Esophagus (tissue), 2 donors: Measurements from ENCODE around the gene TBC1D21. TPM values are rescaled to one million over a fixed set of nuclear protein-coding genes. Genes with fewer than 3 reads are reported as not detected.

Experiments
- H3K27ac ChIP-seq, 2 donors: one replicate each; pipeline ENCODE4 v1.5.1; 2013; ENCODE audit warnings: low read depth in 2 of 2, mild to moderate bottlenecking in 2 of 2, inconsistent platforms in 1 of 2, low read length in 1 of 2, moderate library complexity in 1 of 2
- H3K27me3 ChIP-seq, 2 donors: one replicate each; pipeline ENCODE4 v1.6.1; 2013; ENCODE audit warnings: low read length in 2 of 2, control low read depth in 1 of 2, mild to moderate bottlenecking in 1 of 2; ENCODE audit not compliant: insufficient read depth in 2 of 2, control insufficient read depth in 1 of 2
- H3K36me3 ChIP-seq, 2 donors: one replicate each; pipeline ENCODE4 v1.6.1; 2013; ENCODE audit warnings: low read length in 1 of 2; ENCODE audit not compliant: control insufficient read depth in 2 of 2, insufficient read depth in 2 of 2
- H3K4me1 ChIP-seq, 2 donors: one replicate each; pipeline ENCODE4 v1.6.1; 2013; ENCODE audit warnings: low read length in 1 of 2; ENCODE audit not compliant: control insufficient read depth in 2 of 2, insufficient read depth in 2 of 2
- H3K4me3 ChIP-seq, 2 donors: one replicate each; pipeline ENCODE4 v1.5.1; 2013; ENCODE audit warnings: low read length in 2 of 2, mild to moderate bottlenecking in 2 of 2, low read depth in 1 of 2, moderate library complexity in 1 of 2
- H3K9me3 ChIP-seq, 2 donors: one replicate each; pipeline ENCODE4 v1.6.1; 2013; ENCODE audit warnings: mild to moderate bottlenecking in 2 of 2, low read depth in 1 of 2, low read length in 1 of 2, moderate library complexity in 1 of 2; ENCODE audit not compliant: control insufficient read depth in 2 of 2, insufficient read depth in 1 of 2
- WGBS, 2 donors: extraction: QIAGEN DNeasy Blood & Tissue Kit; methylation state at CpG; one replicate each; pipeline ENCODE4 v1.1.7; 2013; 5-methylcytosine and 5-hydroxymethylcytosine counted together
- polyA plus RNA-seq, 2 donors: library from polyadenylated mRNA; stranded (reverse); fragments of 200-250 nt; gene quantifications; one replicate each; pipeline ENCODE4 v1.2.3, GENCODE V29; 2013
- donor health status: healthy with polysubstance abuse.
- donor health status: Bipolar disorder and iron deficiency.

Gene TBC1D21
- polyA plus RNA-seq, 2 donors, result not detected

DNA sequence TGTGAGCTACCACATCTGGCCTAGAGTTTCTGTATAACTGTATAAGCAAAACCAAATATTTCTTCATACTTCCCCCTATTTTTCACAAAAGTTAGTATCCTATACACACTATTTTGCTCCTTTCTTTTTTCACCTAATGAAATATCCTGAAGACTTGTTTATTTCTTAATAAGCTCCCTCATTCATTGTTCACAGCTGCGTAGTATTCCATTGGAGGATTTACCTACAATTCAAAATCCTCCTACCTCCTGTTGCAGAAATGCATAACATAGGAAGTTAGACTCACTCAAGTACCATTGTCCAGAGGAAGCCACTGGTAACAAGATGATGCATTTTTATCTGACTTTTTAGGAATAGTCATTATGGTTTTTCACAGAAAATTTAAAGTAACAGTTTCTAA lies 29.6 kb upstream of the TBC1D21 start:
- no peak overlapping the region for H3K4me3 ChIP-seq
- no peaks in the 10 kb centered on the region for H3K27me3 ChIP-seq
- H3K27ac ChIP-seq, result no peak overlapping the region
- H3K4me1 ChIP-seq, result no peaks in the 10 kb centered on the region
- WGBS, 2 donors, result 98 to 100% methylated on average over 1 of the region's 1 CpG
- no peaks in the 10 kb centered on the region for H3K9me3 ChIP-seq
- H3K36me3 ChIP-seq, result no peaks in the 10 kb centered on the region

DNA sequence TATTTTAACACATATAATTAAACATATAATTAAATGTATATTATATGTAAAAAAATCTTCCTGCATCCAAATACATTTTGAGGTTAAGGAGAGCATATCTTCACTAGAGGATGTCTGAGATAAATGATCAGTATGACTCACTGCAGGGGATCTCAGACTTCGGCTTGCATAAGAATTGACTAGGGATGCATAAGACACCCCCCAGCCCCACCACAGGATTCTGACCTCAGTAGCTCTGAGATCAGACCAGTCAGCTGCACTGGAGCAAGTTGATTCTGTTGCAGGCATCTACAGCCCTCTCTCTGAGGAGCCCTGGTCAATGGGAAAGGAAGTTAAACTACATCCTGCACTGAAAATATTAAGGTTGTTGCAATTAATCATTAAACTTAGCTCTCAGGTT lies 29.0 kb upstream of the TBC1D21 start:
- Histone ChIP-seq H3K4me1 (no peaks in the 10 kb centered on the region), H3K27ac (no peak overlapping the region), H3K36me3 (no peaks in the 10 kb centered on the region), H3K9me3 (no peaks in the 10 kb centered on the region), H3K27me3 (no peaks in the 10 kb centered on the region), H3K4me3 (no peak overlapping the region)
- 42 to 50% methylated on average over 1 of the region's 1 CpG for WGBS, 2 donors

DNA sequence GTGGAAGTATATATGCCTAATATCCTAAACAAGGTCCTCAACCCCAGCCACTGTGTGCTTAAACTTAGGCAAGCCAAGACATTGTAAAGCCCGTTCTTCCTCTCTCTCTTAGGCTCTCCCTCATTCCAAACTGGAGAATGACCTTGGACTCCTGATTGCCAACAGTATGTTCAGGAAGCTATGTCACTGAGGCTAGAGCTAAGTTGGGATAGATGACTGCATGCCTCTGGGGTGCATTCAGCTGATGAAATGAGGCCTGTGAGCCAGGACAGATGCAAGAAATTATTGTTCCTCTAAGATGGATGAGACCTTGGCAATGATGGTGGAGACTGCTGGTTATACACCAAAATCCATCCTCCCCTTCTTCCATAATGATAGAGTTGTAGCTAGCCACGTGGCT lies 27.9 kb upstream of the TBC1D21 start:
- Histone ChIP-seq H3K4me3 (no peak overlapping the region), H3K36me3 (no peaks in the 10 kb centered on the region), H3K27me3 (no peaks in the 10 kb centered on the region), H3K9me3 (no peaks in the 10 kb centered on the region), H3K27ac (no peak overlapping the region), H3K4me1 (no peaks in the 10 kb centered on the region)
- 57 to 63% methylated on average over 2 of the region's 2 CpGs for WGBS, 2 donors

DNA sequence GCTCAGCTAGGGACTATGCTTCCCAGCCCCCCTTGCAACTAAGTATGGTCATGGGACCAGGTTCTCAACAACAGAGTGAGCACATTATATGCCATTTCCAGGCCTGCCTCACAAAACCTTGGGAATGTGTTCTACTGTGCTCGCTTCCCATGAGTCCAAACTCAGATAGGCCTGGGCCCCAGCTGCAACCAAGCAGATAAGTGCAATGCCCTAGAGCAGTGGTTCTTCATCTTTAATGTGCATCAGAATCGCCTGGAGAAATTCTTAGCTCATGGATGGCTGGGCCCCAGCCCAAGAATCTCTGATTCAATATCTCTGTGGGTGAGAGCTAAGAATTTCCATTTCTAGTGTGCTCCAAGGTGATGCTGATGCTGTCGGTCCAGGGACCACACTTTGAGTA lies 27.5 kb upstream of the TBC1D21 start:
- Histone ChIP-seq H3K36me3 (no peaks in the 10 kb centered on the region), H3K27me3 (no peaks in the 10 kb centered on the region), H3K4me3 (no peak overlapping the region), H3K4me1 (no peaks in the 10 kb centered on the region), H3K9me3 (no peaks in the 10 kb centered on the region), H3K27ac (no peak overlapping the region)
- WGBS, 2 donors, result 78 to 90% methylated on average over 3 of the region's 3 CpGs

DNA sequence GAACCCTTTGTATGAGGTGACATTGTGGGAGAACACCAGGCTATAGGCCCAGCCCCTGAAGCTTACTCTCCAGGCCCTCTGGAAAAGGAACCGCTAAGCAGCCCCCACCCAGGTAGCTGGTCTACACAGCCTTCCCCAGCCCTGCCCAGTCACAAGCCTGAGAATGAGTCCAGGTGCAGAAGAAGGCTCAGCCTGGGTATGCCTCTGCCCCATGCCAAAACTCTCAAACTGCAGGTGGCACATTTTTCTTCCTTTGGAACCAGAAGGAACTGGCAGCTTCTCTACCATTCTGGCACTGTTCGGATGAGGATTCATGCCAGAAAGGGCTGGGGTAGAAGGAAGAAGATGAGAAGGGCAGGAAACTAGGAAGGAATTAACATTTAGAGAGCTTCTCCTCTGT lies 23.7 kb upstream of the TBC1D21 start:
- no peaks in the 10 kb centered on the region for H3K36me3 ChIP-seq
- H3K27me3 ChIP-seq, result no peaks in the 10 kb centered on the region
- no peaks in the 10 kb centered on the region for H3K4me1 ChIP-seq
- WGBS, 2 donors, result 51 to 69% methylated on average over 2 of the region's 2 CpGs
- no peak overlapping the region for H3K27ac ChIP-seq
- peaks cover 0 to 3% of the 10 kb centered on the region in 2 donors for H3K9me3 ChIP-seq
- H3K4me3 ChIP-seq, result no peak overlapping the region

DNA sequence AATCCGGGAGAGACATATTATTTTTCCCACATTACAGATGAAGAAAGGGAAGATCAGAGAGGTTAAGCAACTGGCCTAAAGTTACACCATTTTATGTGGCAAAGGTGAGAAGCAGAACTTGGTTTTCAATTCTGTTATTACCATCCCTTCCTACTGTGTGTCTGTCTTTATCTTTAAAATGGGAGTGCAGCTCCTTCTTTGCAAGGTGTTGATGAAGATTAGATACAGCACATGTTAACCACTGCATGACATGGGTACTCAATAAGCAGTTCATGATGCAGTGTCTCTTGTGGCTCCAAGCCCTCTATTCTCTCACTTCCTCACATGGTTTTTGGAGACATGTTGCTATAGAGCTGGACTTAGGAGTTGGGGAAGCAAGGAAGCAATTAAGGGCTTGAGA lies 23.1 kb upstream of the TBC1D21 start:
- no peaks in the 10 kb centered on the region for H3K36me3 ChIP-seq
- peaks cover 0 to 3% of the 10 kb centered on the region in 2 donors for H3K9me3 ChIP-seq
- H3K4me3 ChIP-seq, result no peak overlapping the region
- no peaks in the 10 kb centered on the region for H3K4me1 ChIP-seq
- H3K27ac ChIP-seq, result no peak overlapping the region
- no peaks in the 10 kb centered on the region for H3K27me3 ChIP-seq
- 59% methylated on average over 1 of the region's 1 CpG for WGBS, 2 donors

DNA sequence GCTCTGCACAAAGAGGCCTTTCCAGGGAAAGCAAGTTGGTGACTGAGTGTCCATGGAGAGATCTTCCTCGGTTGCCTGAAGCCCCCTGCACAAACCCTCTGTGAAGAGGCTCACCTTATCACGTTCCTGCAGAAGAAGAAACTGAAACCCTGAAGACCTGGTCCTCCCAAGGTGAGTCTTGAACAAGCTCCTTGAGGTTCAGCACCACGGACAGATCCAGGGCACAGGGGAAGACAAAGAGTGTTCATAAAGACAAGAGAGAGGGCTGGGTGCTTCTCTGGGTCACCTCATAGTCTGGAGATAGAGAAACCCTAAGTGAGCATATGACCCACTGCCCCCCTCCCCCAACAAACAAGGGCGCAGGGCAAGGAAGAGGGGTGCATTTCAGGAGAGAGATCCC lies 21.7 kb upstream of the TBC1D21 start:
- Histone ChIP-seq H3K9me3 (peaks cover 0 to 3% of the 10 kb centered on the region in 2 donors), H3K4me3 (no peak overlapping the region), H3K4me1 (peaks cover 0 to 4% of the 10 kb centered on the region in 2 donors), H3K27me3 (no peaks in the 10 kb centered on the region), H3K36me3 (no peaks in the 10 kb centered on the region), H3K27ac (no peak overlapping the region)
- 7 to 21% methylated on average over 3 to 4 of the region's 4 CpGs for WGBS, 2 donors

DNA sequence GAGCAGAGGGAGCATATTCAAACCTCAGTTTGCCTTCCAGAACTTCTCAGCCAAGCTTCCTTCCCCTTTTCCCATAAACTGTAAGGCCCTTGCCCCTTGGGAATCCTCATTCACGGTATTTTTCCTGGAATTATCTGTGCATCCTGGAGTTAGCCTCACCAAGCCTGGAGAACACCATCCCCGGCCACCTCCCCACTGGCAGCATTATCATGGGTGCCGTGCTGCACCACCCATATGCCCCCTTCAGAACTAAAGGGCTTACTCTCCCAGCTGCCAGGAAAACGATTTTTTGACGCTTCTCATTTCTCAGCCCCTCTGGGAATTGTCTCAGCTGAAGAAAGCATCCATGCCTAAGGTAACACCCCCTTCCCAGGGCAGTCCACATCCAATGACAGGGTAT lies 20.9 kb upstream of the TBC1D21 start:
- Histone ChIP-seq H3K9me3 (peaks cover 0 to 8% of the 10 kb centered on the region in 2 donors), H3K4me3 (no peak overlapping the region), H3K36me3 (no peaks in the 10 kb centered on the region), H3K27ac (no peak overlapping the region), H3K27me3 (no peaks in the 10 kb centered on the region), H3K4me1 (peaks cover 0 to 7% of the 10 kb centered on the region in 2 donors)
- WGBS, 2 donors, result 68 to 80% methylated on average over 5 of the region's 5 CpGs

DNA sequence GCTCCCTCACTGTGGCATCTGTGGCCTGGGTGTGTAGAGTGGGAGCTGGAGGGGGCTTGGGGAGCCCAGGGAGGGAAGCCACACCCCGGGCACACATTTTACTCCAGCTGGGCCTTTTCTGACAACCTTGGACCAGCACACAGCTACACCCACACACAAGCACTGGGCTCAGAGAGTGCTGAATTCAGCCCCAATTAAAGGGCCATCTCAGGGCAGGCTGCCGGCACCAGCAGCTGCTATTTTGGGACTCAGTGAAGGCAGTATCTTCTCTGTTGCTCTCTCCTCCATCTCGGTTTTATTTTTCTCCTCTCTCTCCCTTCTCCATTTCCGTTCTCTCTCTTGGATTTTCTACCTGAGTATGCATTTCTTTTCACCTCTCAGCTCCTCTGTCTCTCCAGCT lies 19.1 kb upstream of the TBC1D21 start:
- no peak overlapping the region for H3K4me3 ChIP-seq
- H3K4me1 ChIP-seq, result peaks cover 0 to 7% of the 10 kb centered on the region in 2 donors
- WGBS, 2 donors, result 56 to 61% methylated on average over 4 of the region's 4 CpGs
- H3K9me3 ChIP-seq, result peaks cover 0 to 8% of the 10 kb centered on the region in 2 donors
- H3K36me3 ChIP-seq, result no peaks in the 10 kb centered on the region
- no peaks in the 10 kb centered on the region for H3K27me3 ChIP-seq
- H3K27ac ChIP-seq, result no peak overlapping the region

DNA sequence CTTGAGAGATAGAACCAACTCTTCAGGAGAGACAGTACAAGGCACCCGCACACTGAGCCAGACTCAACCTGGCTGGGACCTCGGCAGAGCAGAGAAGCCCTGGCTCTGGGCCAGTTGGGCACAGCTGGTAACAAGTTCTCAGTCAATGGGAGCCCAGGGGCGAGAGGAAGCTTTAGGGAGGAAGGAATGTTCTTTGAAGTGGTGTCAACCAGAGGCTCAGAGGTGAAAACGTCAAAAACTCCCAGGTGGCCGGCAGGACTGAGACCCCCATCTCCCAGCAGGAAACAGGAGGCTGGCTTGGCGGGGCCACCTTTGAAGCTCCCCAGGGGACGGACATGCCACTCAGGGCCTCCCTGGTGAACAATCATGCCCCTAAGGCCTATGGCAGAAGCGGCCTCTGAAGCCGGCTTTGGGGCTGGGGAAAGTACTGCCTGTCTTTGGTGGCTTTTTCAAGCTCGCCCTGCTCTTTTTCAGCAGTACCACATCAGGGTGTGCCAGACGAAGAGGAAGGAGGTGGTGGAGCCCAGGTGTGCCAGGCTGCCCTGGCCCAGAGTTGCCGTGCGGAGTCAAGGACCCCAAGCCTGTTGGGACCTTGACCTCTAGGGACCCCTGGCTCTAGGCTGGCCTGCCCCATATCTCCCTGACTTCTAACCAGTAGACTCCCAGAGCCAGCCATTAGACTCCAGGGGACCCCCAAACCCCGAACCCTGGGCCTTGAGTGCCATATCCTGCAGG lies 16.7 kb upstream of the TBC1D21 start:
- Histone ChIP-seq H3K27ac (no peak overlapping the region), H3K36me3 (no peaks in the 10 kb centered on the region), H3K27me3 (no peaks in the 10 kb centered on the region), H3K9me3 (peaks cover 0 to 8% of the 10 kb centered on the region in 2 donors), H3K4me1 (peaks cover 0 to 7% of the 10 kb centered on the region in 2 donors), H3K4me3 (no peak overlapping the region)
- 41 to 46% methylated on average over 14 of the region's 14 CpGs for WGBS, 2 donors
